Skeletal muscle satellite cell (primary cell): ENCODE results near the gene IGIP.

Source experiments
- H3K27me3 ChIP-seq: 2 replicates; pipeline ENCODE4 v1.7.0; 2013; ENCODE audit warnings: low read length; ENCODE audit not compliant: control insufficient read depth, insufficient read depth
- H3K36me3 ChIP-seq: 2 replicates; pipeline ENCODE4 v1.7.0; 2013; ENCODE audit warnings: mild to moderate bottlenecking, control low read depth, low read length; ENCODE audit not compliant: insufficient read depth
- H3K4me1 ChIP-seq: 2 replicates; pipeline ENCODE4 v1.7.0; 2013; ENCODE audit warnings: low read length; ENCODE audit not compliant: control insufficient read depth, insufficient read depth
- H3K4me2 ChIP-seq: 2 replicates; pipeline ENCODE4 v1.7.0; 2013; ENCODE audit warnings: mild to moderate bottlenecking, low read length
- H3K4me3 ChIP-seq: 2 replicates; pipeline ENCODE4 v1.7.0; 2013; ENCODE audit warnings: low read length
- H3K9ac ChIP-seq: 2 replicates; pipeline ENCODE4 v1.7.0; 2013; ENCODE audit warnings: mild to moderate bottlenecking, low read depth, low read length, moderate library complexity
- H3K9me3 ChIP-seq: replicated peaks from 2 replicates; pipeline ENCODE4 v1.7.0; 2013; ENCODE audit warnings: mild to moderate bottlenecking, control low read depth, low read length

The IGIP gene

GRCh38 chr5:140143521-140144258 is 18.0 kb downstream of the IGIP start:
- Histone ChIP-seq H3K4me1 (peaks cover 9% of the 10 kb centered on the region), H3K27me3 (peaks cover 6% of the 10 kb centered on the region), H3K9ac (no peak overlapping the region), H3K4me2 (no peak overlapping the region), H3K4me3 (no peak overlapping the region), H3K9me3 (no peaks in the 10 kb centered on the region), H3K36me3 (no peaks in the 10 kb centered on the region)

GRCh38 chr5:140145256-140145655 is 19.5 kb downstream of the IGIP start:
- peaks cover 6% of the 10 kb centered on the region for H3K27me3 ChIP-seq
- peaks cover 9% of the 10 kb centered on the region for H3K4me1 ChIP-seq
- H3K36me3 ChIP-seq, result no peaks in the 10 kb centered on the region
- no peaks in the 10 kb centered on the region for H3K9me3 ChIP-seq
- peak overlapping the region; percentile 91 for H3K4me2 ChIP-seq
- H3K9ac ChIP-seq, result no peak overlapping the region
- H3K4me3 ChIP-seq, result no peak overlapping the region

GRCh38 chr5:140145818-140146522 is 20.2 kb downstream of the IGIP start:
- no peak overlapping the region for H3K9ac ChIP-seq
- no peaks in the 10 kb centered on the region for H3K9me3 ChIP-seq
- H3K4me3 ChIP-seq, result peak overlapping the region; percentile 52

GRCh38 chr5:140146523-140146842 is 20.7 kb downstream of the IGIP start:
- H3K27me3 ChIP-seq, result peaks cover 6% of the 10 kb centered on the region
- no peak overlapping the region for H3K4me3 ChIP-seq
- peak overlapping the region; percentile 91 for H3K4me2 ChIP-seq
- H3K36me3 ChIP-seq, result no peaks in the 10 kb centered on the region
- peaks cover 9% of the 10 kb centered on the region for H3K4me1 ChIP-seq
- H3K9ac ChIP-seq, result no peak overlapping the region
- H3K9me3 ChIP-seq, result no peaks in the 10 kb centered on the region

More at GRCh38 chr5:140145818-140146522, 20.2 kb downstream of the IGIP start:
- Histone ChIP-seq H3K36me3 (no peaks in the 10 kb centered on the region), H3K27me3 (peaks cover 6% of the 10 kb centered on the region), H3K4me1 (peaks cover 9% of the 10 kb centered on the region), H3K4me2 (peak overlapping the region; percentile 91)

GRCh38 chr5:140147460-140147859 is 21.7 kb downstream of the IGIP start:
- Histone ChIP-seq H3K4me3 (no peak overlapping the region), H3K9ac (no peak overlapping the region), H3K36me3 (no peaks in the 10 kb centered on the region), H3K9me3 (no peaks in the 10 kb centered on the region), H3K4me1 (peaks cover 9% of the 10 kb centered on the region), H3K4me2 (no peak overlapping the region), H3K27me3 (peaks cover 6% of the 10 kb centered on the region)

- Histone ChIP-seq H3K9ac (no peak overlapping the region), H3K9me3 (no peaks in the 10 kb centered on the region), H3K36me3 (no peaks in the 10 kb centered on the region), H3K4me2 (no peak overlapping the region), H3K4me1 (peaks cover 9% of the 10 kb centered on the region), H3K27me3 (peaks cover 6% of the 10 kb centered on the region), H3K4me3 (no peak overlapping the region)
Measured at GRCh38 chr5:140148508-140148907, 22.8 kb downstream of the IGIP start.

GRCh38 chr5:140150201-140150600 is 24.5 kb downstream of the IGIP start:
- H3K36me3 ChIP-seq, result no peaks in the 10 kb centered on the region
- H3K27me3 ChIP-seq, result peaks cover 6% of the 10 kb centered on the region
- no peak overlapping the region for H3K9ac ChIP-seq
- H3K4me3 ChIP-seq, result no peak overlapping the region
- H3K9me3 ChIP-seq, result no peaks in the 10 kb centered on the region
- H3K4me2 ChIP-seq, result no peak overlapping the region
- H3K4me1 ChIP-seq, result peaks cover 9% of the 10 kb centered on the region

GRCh38 chr5:140151144-140152021 is 25.6 kb downstream of the IGIP start:
- no peak overlapping the region for H3K4me3 ChIP-seq
- no peak overlapping the region for H3K4me2 ChIP-seq
- peaks cover 6% of the 10 kb centered on the region for H3K27me3 ChIP-seq
- no peaks in the 10 kb centered on the region for H3K36me3 ChIP-seq
- no peaks in the 10 kb centered on the region for H3K4me1 ChIP-seq
- no peaks in the 10 kb centered on the region for H3K9me3 ChIP-seq
- no peak overlapping the region for H3K9ac ChIP-seq

GRCh38 chr5:140152022-140152999 is 26.6 kb downstream of the IGIP start:
- Histone ChIP-seq H3K9ac (no peak overlapping the region), H3K36me3 (no peaks in the 10 kb centered on the region), H3K4me1 (peaks cover 4% of the 10 kb centered on the region), H3K9me3 (no peaks in the 10 kb centered on the region), H3K4me2 (no peak overlapping the region), H3K27me3 (peaks cover 6% of the 10 kb centered on the region), H3K4me3 (no peak overlapping the region)

- no peak overlapping the region for H3K4me3 ChIP-seq
- peaks cover 4% of the 10 kb centered on the region for H3K4me1 ChIP-seq
- H3K27me3 ChIP-seq, result no peaks in the 10 kb centered on the region
- no peaks in the 10 kb centered on the region for H3K36me3 ChIP-seq
- H3K9me3 ChIP-seq, result no peaks in the 10 kb centered on the region
- no peak overlapping the region for H3K9ac ChIP-seq
- no peak overlapping the region for H3K4me2 ChIP-seq
Measured at GRCh38 chr5:140153255-140153654, 27.5 kb downstream of the IGIP start.
